Fibroblast of upper back skin (primary cell): Measurements from ENCODE around the gene CHKB.
"Not testable (repeated sequence)": the region's sequence is repeated elsewhere in the genome, so short reads cannot be mapped to it uniquely, and the experiment has no call there.

Experiments
- DNase-seq: peaks from one replicate; pipeline ENCODE4 v3.0.0-alpha.2; 2013

The CHKB gene

GRCh38 chr22:50612168-50612527 is 29.5 kb upstream of the CHKB start:
- DNase-seq, result no peak

- DNase-seq, result no peak
These were observed 28.9 kb upstream of the CHKB start for GRCh38 chr22:50611341-50612060.

GRCh38 chr22:50610581-50610980 is 27.9 kb upstream of the CHKB start:
- DNase-seq, result no peak

GRCh38 chr22:50610041-50610451 is 27.4 kb upstream of the CHKB start:
- DNase-seq, result no peak

GRCh38 chr22:50609599-50609998 is 26.9 kb upstream of the CHKB start:
- DNase-seq, result no peak

- no peak for DNase-seq
These were observed 26.3 kb upstream of the CHKB start for GRCh38 chr22:50608996-50609395.

- not testable (repeated sequence) for DNase-seq
These were observed 25.6 kb upstream of the CHKB start for GRCh38 chr22:50608058-50608840.

GRCh38 chr22:50607659-50608020 is 25.0 kb upstream of the CHKB start:
- DNase-seq, result no peak

- DNase-seq, result no peak
These were observed 24.5 kb upstream of the CHKB start for GRCh38 chr22:50606946-50607658.

- no peak for DNase-seq
These were observed 23.7 kb upstream of the CHKB start for GRCh38 chr22:50606165-50606945.

GRCh38 chr22:50605613-50606074 is 23.0 kb upstream of the CHKB start:
- DNase-seq, result no peak

- no peak for DNase-seq
These were observed 22.5 kb upstream of the CHKB start for GRCh38 chr22:50605002-50605612.

GRCh38 chr22:50604256-50605001 is 21.8 kb upstream of the CHKB start:
- DNase-seq, result no peak

- no peak for DNase-seq
These were observed 21.0 kb upstream of the CHKB start for GRCh38 chr22:50603511-50604255.

- no peak for DNase-seq
These were observed 19.7 kb upstream of the CHKB start for GRCh38 chr22:50602338-50602700.

GRCh38 chr22:50601669-50602337 is 19.2 kb upstream of the CHKB start:
- DNase-seq, result no peak

GRCh38 chr22:50600967-50601668 is 18.5 kb upstream of the CHKB start:
- no peak for DNase-seq

GRCh38 chr22:50600538-50600937 is 17.9 kb upstream of the CHKB start, which contains the start of gene MAPK8IP2:
MAPK8IP2 (plus strand) TSS chr22:50600793; CDS start chr22:50600819, 26 bp downstream.
- DNase-seq, result no peak

GRCh38 chr22:50599816-50600455 is 17.3 kb upstream of the CHKB start:
- peak; percentile 18 for DNase-seq
